K562 (cell line): ENCODE data around the gene PHF21B. TPM values are rescaled to one million over a fixed set of nuclear protein-coding genes. Genes with fewer than 3 reads are reported as not detected.

ENCODE experiments used
- ATAC-seq: fragments of 200-7000 bp; cut with Tn5 transposase; 3 replicates; pipeline ENCODE4 v1.9.1; 2020; ENCODE audit warnings: moderate library complexity
- BruUV-seq: library from RNA; stranded (reverse); fragments of 400-500 nt; replicated peaks from 2 replicates; lab custom pipeline; 2021; lab: Mats Ljungman, UMichigan
- CTCF ChIA-PET: fragments of 300-600 bp; formaldehyde crosslinking; extraction: SDS; loops from one replicate; lab custom pipeline; 2021; ENCODE audit warnings: low intra/inter-chr PET ratio; lab: Yijun Ruan, JAX
- POLR2A ChIA-PET: fragments of 300-600, 350-650 bp; sonication (Branson Sonifier 250); formaldehyde crosslinking; extraction: SDS; loops from one replicate; lab custom pipeline; 2021; ENCODE audit warnings: antibody characterized with exemption, inconsistent platforms; lab: Yijun Ruan, JAX
- DNase-seq, 4 experiments: peaks; one replicate each; pipeline versions ENCODE4 v3.0.0 to v3.0.0-alpha.2; 2011 to 2018; ENCODE audit warnings: low spot score in 3 of 4, mixed read lengths in 3 of 4; ENCODE audit errors: extremely low read depth in 1 of 4
- FAIRE-seq: peaks from 2 replicates; lab custom pipeline; 2011; peaks lifted over from hg19 to GRCh38; lab: Jason Lieb, UNC
- H2AFZ ChIP-seq: 2 replicates; pipeline ENCODE4 v1.6.0; 2011; ENCODE audit warnings: low read depth, low read length, control low read depth, inconsistent platforms
- H3K27ac ChIP-seq: fragments of 200-600 bp; 3 replicates; pipeline ENCODE4 v1.8.0; 2011; ENCODE audit warnings: low read depth, mild to moderate bottlenecking, control low read depth, inconsistent platforms, low read length, moderate library complexity, mixed read lengths; ENCODE audit errors: extremely low read depth
- H3K27me3 ChIP-seq, 2 experiments: fragments of 300-600 bp in 1 of 2; 2 replicates in 1 of 2; 3 replicates in 1 of 2; pipeline versions ENCODE4 v1.6.0 to v1.8.0; 2011; ENCODE audit warnings: inconsistent platforms in 2 of 2, low read length in 2 of 2, mild to moderate bottlenecking in 1 of 2, mixed read lengths in 1 of 2, moderate library complexity in 1 of 2; ENCODE audit not compliant: control insufficient read depth in 2 of 2, insufficient read depth in 2 of 2
- H3K36me3 ChIP-seq: fragments of 300-600 bp; 3 replicates; pipeline ENCODE4 v1.8.0; 2011; ENCODE audit warnings: mild to moderate bottlenecking, low read length, inconsistent platforms; ENCODE audit not compliant: control insufficient read depth, insufficient read depth
- H3K4me1 ChIP-seq, 2 experiments: fragments of 200-600 bp in 1 of 2; replicated peaks in 1 of 2; 2 replicates in 1 of 2; 3 replicates in 1 of 2; pipeline versions ENCODE4 v1.5.1 to v1.8.0; 2011; ENCODE audit warnings: inconsistent platforms in 2 of 2, low read length in 2 of 2, mild to moderate bottlenecking in 1 of 2, mixed read lengths in 1 of 2, moderate library complexity in 1 of 2; ENCODE audit not compliant: control insufficient read depth in 2 of 2, insufficient read depth in 2 of 2
- H3K4me2 ChIP-seq: 2 replicates; pipeline ENCODE4 v1.6.1; 2011; ENCODE audit warnings: low read length, control low read depth, inconsistent platforms, mixed read lengths; ENCODE audit not compliant: insufficient read depth
- H3K4me3 ChIP-seq: fragments of 200-600 bp; sonication (generic), shearing (Covaris generic); 2 replicates; pipeline ENCODE4 v1.5.1; 2016; ENCODE audit warnings: control low read depth, inconsistent platforms
- H3K79me2 ChIP-seq: fragments of 200-600 bp; 3 replicates; pipeline ENCODE4 v1.8.0; 2011; ENCODE audit warnings: low read length, inconsistent platforms; ENCODE audit not compliant: control insufficient read depth, insufficient read depth
- H3K9ac ChIP-seq, 2 experiments: 2 replicates each; pipeline versions ENCODE4 v1.6.0 to v1.6.1; 2011; ENCODE audit warnings: low read depth in 2 of 2, low read length in 2 of 2, control low read depth in 1 of 2, inconsistent platforms in 1 of 2, mild to moderate bottlenecking in 1 of 2, mixed read lengths in 1 of 2; ENCODE audit not compliant: insufficient read depth in 1 of 2
- H3K9me1 ChIP-seq: one replicate; pipeline ENCODE4 v1.6.0; 2011; ENCODE audit warnings: inconsistent platforms, mild to moderate bottlenecking, low read length, moderate library complexity; ENCODE audit not compliant: control insufficient read depth, insufficient read depth
- H3K9me3 ChIP-seq: replicated peaks from 2 replicates; pipeline ENCODE4 v1.5.1; 2011; ENCODE audit warnings: low read depth, low read length, inconsistent platforms; ENCODE audit not compliant: control insufficient read depth, insufficient read depth
- H4K20me1 ChIP-seq: replicated peaks from 2 replicates; pipeline ENCODE4 v1.6.1; 2011; ENCODE audit warnings: low read length, inconsistent platforms, mixed read lengths; ENCODE audit not compliant: control insufficient read depth, insufficient read depth
- KLF1 ChIP-seq: fragments of 450-650 bp; IDR thresholded peaks from 2 replicates; pipeline ENCODE4 v1.6.1; 2016; ENCODE audit warnings: missing genetic modification characterization, missing compliant biosample characterization
- SRSF1 ChIP-seq: fragments of 200-400 bp; formaldehyde crosslinking; IDR thresholded peaks from 2 replicates; pipeline ENCODE4 v1.6.1; 2017; ENCODE audit warnings: mild to moderate bottlenecking, low read depth, low read length, moderate library complexity
- WHSC1 ChIP-seq: IDR thresholded peaks from one replicate; pipeline ENCODE4 v1.6.1; 2012; ENCODE audit warnings: low read length, control low read depth, inconsistent platforms
- ZKSCAN1 ChIP-seq: fragments of 150-350 bp; IDR thresholded peaks from 2 replicates; pipeline ENCODE4 v1.6.1; 2016; ENCODE audit warnings: low read depth, low read length
- WGBS: fragments of 100-300 bp; shearing (Covaris generic); methylation state at CpG from one replicate; pipeline ENCODE4 v1.1.6; 2016; ENCODE audit warnings: low coverage, mixed read lengths; ENCODE audit not compliant: insufficient coverage; ENCODE audit errors: missing lambda C conversion rate; 5-methylcytosine and 5-hydroxymethylcytosine counted together
- in situ Hi-C: fragments of 300-500 bp; cut with MboI; formaldehyde crosslinking; loops from 4 replicates; pipeline ENCODE4 v1.15.0; 2018; ENCODE audit warnings: inconsistent platforms, mixed read lengths
- intact Hi-C: fragments of 100-400 bp; cut with micrococcal nuclease; formaldehyde crosslinking; loops from 2 replicates; pipeline ENCODE4 v1.14.2; 2022
- polyA plus RNA-seq, 8 experiments: library from polyadenylated mRNA; depleted of rRNA in 4 of 8; stranded (reverse) in 5 of 8; unstranded in 3 of 8; fragments of >200 nt; fragmentation: Nextera tagmentation in 2 of 8; fragmentation: Illumina TruSeq in 1 of 8; extraction: Ambion mirVana in 2 of 8; extraction: Trizol in 1 of 8; gene quantifications; 2 replicates each; pipeline versions ENCODE4 v1.2.1 to v1.2.3, GENCODE V29; 2011 to 2014; ENCODE audit warnings: inconsistent platforms in 1 of 8, missing spikeins in 1 of 8
- total RNA-seq, 7 experiments: library from RNA; depleted of rRNA in 6 of 7; stranded (reverse); fragments of >200 nt in 6 of 7; fragmentation: Illumina TruSeq in 2 of 7; extraction: Trizol in 2 of 7; gene quantifications; 2 replicates each; pipeline versions ENCODE4 v1.2.1 to v1.2.3, GENCODE V29; 2011 to 2021; ENCODE audit warnings: low replicate concordance in 1 of 7
- TF ChIP-seq, protein P1 (sequence below): fragments of 450-650 bp; IDR thresholded peaks from 2 replicates; pipeline ENCODE4 v1.6.1; 2017; ENCODE audit warnings: mild to moderate bottlenecking, moderate library complexity
- TF ChIP-seq, protein P2 (sequence below): fragments of 450-650 bp; IDR thresholded peaks from 2 replicates; pipeline ENCODE4 v1.7.1; 2018; ENCODE audit warnings: mild to moderate bottlenecking, low read depth; ENCODE audit not compliant: partially characterized antibody

Gene PHF21B
- total and polyA plus RNA-seq, 9 of the 15 experiments (the other 6 are each of a cell fraction or from before 2014, with no cell fraction given) = 0.04 TPM; not detected in 8

DNA sequence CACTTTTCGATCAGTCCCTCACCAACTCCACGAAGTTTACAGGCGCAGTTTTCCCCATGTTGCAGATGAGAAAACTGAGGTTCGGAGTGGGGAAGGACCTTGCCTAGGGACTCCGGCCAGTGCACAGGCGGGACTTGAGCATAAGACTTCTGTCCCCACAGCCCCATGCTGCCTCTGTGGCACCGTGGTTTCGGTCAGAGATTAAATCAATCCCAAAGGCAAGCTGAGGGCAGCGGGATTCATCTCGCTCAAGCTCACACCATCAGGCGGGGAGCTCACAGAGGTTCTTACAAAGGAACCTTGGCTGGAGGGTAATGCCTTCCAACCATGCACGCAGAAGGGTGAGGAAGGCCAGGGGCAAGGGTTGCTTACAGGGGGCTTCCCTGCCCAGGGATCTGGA, 115.5 kb downstream of the PHF21B start:
- peaks cover 2 to 18% of the 10 kb centered on the region in 2 experiments; a peak in 2 of 5 replicates for H3K27me3 ChIP-seq
- no peak overlapping the region for H3K4me3 ChIP-seq
- no peak for FAIRE-seq
- H3K79me2 ChIP-seq = no peaks in the 10 kb centered on the region
- H2AFZ ChIP-seq = no peak overlapping the region
- H3K27ac ChIP-seq = no peak overlapping the region
- in situ Hi-C loops (no loop called here), intact Hi-C loops (no loop called here)
- no peak overlapping the region for H3K9ac ChIP-seq
- H3K4me1 ChIP-seq = no peaks in the 10 kb centered on the region
- DNase-seq = no peak
- H3K36me3 ChIP-seq = no peaks in the 10 kb centered on the region
- H3K4me2 ChIP-seq = no peak overlapping the region
- H3K9me1 ChIP-seq = no peaks in the 10 kb centered on the region
- POLR2A ChIA-PET = no interaction called here
- WGBS = 0% methylated on average over 10 of the region's 12 CpGs
- CTCF ChIA-PET = no interaction called here
- H4K20me1 ChIP-seq = 0 out of 2 replicates have a peak, but pooled peaks cover 4% of the 10 kb centered on the region
- TF ChIP-seq ZKSCAN1 (no peak), WHSC1 (no peak), SRSF1 (no peak), KLF1 (tag) (no peak)
- TF ChIP-seq, protein P1, sequence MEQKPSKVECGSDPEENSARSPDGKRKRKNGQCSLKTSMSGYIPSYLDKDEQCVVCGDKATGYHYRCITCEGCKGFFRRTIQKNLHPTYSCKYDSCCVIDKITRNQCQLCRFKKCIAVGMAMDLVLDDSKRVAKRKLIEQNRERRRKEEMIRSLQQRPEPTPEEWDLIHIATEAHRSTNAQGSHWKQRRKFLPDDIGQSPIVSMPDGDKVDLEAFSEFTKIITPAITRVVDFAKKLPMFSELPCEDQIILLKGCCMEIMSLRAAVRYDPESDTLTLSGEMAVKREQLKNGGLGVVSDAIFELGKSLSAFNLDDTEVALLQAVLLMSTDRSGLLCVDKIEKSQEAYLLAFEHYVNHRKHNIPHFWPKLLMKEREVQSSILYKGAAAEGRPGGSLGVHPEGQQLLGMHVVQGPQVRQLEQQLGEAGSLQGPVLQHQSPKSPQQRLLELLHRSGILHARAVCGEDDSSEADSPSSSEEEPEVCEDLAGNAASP = no peak
- TF ChIP-seq, protein P2, sequence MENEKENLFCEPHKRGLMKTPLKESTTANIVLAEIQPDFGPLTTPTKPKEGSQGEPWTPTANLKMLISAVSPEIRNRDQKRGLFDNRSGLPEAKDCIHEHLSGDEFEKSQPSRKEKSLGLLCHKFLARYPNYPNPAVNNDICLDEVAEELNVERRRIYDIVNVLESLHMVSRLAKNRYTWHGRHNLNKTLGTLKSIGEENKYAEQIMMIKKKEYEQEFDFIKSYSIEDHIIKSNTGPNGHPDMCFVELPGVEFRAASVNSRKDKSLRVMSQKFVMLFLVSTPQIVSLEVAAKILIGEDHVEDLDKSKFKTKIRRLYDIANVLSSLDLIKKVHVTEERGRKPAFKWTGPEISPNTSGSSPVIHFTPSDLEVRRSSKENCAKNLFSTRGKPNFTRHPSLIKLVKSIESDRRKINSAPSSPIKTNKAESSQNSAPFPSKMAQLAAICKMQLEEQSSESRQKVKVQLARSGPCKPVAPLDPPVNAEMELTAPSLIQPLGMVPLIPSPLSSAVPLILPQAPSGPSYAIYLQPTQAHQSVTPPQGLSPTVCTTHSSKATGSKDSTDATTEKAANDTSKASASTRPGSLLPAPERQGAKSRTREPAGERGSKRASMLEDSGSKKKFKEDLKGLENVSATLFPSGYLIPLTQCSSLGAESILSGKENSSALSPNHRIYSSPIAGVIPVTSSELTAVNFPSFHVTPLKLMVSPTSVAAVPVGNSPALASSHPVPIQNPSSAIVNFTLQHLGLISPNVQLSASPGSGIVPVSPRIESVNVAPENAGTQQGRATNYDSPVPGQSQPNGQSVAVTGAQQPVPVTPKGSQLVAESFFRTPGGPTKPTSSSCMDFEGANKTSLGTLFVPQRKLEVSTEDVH = no peak
- BruUV-seq = no TSS peak
- H3K9me3 ChIP-seq = no peaks in the 10 kb centered on the region
- ATAC-seq = no peak
